ENCODE measurements around the gene ART4.

- TF ChIP-seq CTCF (IDR thresholded peaks at IDR 0.05), result peak; percentile 17 to 48 (median 42)
- TF ChIP-seq POLR2A (IDR thresholded peaks at IDR 0.05), result no peak
These were observed 32.3 kb downstream of the ART4 start for GRCh38 chr12:14810953-14811483.
